ENCODE data around the gene GPT2.

GRCh38 chr16:46922239-46922638 lies 38.1 kb downstream of the GPT2 start:
- no peak for TF ChIP-seq CTCF (IDR thresholded peaks at IDR 0.05)
- TF ChIP-seq POLR2AphosphoS5 (IDR thresholded peaks at IDR 0.05; ENCODE audit: low read depth, low read length), result no peak
- TF ChIP-seq REST (IDR thresholded peaks at IDR 0.05; ENCODE audit: insufficient read depth in 1 of 2, low read depth in 2 of 2, low read length in 1 of 2), result no peak
- TF ChIP-seq TCF7L2 (IDR thresholded peaks at IDR 0.05; ENCODE audit: low read depth, low read length), result no peak
